ENCODE data around the gene CHN2. TPM values are rescaled to one million over a fixed set of nuclear protein-coding genes. Genes with fewer than 3 reads are reported as not detected.

The CHN2 gene
- total RNA-seq, 1 experiment from 2014 or later: 61.2 TPM

DNA sequence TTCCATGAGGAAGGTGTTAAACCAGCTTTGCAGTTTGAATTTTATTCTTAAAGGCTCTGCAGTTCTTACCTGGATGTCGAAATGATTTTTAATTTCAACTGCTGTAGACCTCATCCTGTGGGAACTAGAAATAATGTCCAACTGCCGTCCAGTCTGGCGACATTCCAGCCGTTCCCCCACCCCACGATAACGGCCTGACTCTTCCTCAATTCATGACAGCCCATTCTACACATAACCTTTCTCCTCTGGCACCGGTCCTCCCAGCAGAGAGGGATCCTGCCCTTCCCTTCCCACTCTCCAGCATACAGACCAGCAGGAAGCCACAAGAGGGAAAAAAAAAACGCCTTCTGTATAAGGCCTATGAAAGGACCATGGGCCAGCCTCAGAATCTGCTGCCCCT, 317.3 kb downstream of the CHN2 start:
- no peaks in the 10 kb centered on the region for H3K36me3 ChIP-seq (ENCODE audit: insufficient read depth, low read length, poor library complexity, severe bottlenecking)
- ChIA-PET POLR2A (ENCODE audit: low non-redundant PET) (no interaction called here), CTCF (no interaction called here)
- no peaks in the 10 kb centered on the region for H3K9me3 ChIP-seq (ENCODE audit: low read depth, low read length, poor library complexity, severe bottlenecking)
- no peak overlapping the region for H3K27ac ChIP-seq (ENCODE audit: low read depth, low read length, poor library complexity, severe bottlenecking)
- H3K27me3 ChIP-seq (replicated peaks; ENCODE audit: insufficient read depth, low read depth, low read length, poor library complexity): no peaks in the 10 kb centered on the region
- no TSS peak for BruUV-seq (replicated peaks)
- TF ChIP-seq, protein P1, sequence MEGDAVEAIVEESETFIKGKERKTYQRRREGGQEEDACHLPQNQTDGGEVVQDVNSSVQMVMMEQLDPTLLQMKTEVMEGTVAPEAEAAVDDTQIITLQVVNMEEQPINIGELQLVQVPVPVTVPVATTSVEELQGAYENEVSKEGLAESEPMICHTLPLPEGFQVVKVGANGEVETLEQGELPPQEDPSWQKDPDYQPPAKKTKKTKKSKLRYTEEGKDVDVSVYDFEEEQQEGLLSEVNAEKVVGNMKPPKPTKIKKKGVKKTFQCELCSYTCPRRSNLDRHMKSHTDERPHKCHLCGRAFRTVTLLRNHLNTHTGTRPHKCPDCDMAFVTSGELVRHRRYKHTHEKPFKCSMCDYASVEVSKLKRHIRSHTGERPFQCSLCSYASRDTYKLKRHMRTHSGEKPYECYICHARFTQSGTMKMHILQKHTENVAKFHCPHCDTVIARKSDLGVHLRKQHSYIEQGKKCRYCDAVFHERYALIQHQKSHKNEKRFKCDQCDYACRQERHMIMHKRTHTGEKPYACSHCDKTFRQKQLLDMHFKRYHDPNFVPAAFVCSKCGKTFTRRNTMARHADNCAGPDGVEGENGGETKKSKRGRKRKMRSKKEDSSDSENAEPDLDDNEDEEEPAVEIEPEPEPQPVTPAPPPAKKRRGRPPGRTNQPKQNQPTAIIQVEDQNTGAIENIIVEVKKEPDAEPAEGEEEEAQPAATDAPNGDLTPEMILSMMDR (conservative IDR thresholded peaks at IDR 0.05; ENCODE audit: low read depth, low read length): no peak
- no peak for TF ChIP-seq EZH2 (IDR thresholded peaks at IDR 0.05; ENCODE audit: borderline replicate concordance, low read depth, low read length, poor library complexity, severe bottlenecking)
- DNase-seq (ENCODE audit: low spot score): no peak
- no peak overlapping the region for H3K4me3 ChIP-seq (ENCODE audit: low read depth, low read length, poor library complexity, severe bottlenecking)
- intact Hi-C loops (cut with micrococcal nuclease; ENCODE audit: unreplicated experiment): no loop called here
- H3K4me1 ChIP-seq (ENCODE audit: insufficient read depth, low read length, poor library complexity, severe bottlenecking): no peaks in the 10 kb centered on the region

DNA sequence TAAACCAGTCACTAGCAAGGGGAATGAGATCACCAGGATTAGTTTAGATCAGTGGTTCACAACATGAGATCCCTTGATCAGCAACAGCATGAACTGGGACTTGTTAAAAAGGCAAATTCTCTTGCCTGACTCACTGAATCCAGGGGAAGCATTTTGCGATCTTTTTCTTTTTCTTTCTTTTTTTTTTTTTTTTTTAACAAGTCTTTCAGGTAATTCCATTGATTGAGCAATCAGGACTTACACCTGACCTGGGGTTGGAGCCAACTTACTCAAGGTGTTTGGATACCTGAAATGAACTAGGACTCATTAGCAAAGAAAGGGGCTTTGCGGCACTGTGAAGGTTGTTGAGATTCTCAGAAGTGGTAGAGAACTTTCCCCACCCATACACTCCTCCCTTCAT, 321.9 kb downstream of the CHN2 start:
- BruUV-seq (replicated peaks): no TSS peak
- ChIA-PET POLR2A (ENCODE audit: low non-redundant PET) (no interaction called here), CTCF (no interaction called here)
- Histone ChIP-seq H3K27me3 (replicated peaks; ENCODE audit: insufficient read depth, low read depth, low read length, poor library complexity) (no peaks in the 10 kb centered on the region), H3K36me3 (ENCODE audit: insufficient read depth, low read length, poor library complexity, severe bottlenecking) (no peaks in the 10 kb centered on the region), H3K9me3 (ENCODE audit: low read depth, low read length, poor library complexity, severe bottlenecking) (peaks cover under 1% of the 10 kb centered on the region), H3K4me1 (ENCODE audit: insufficient read depth, low read length, poor library complexity, severe bottlenecking) (no peaks in the 10 kb centered on the region), H3K4me3 (ENCODE audit: low read depth, low read length, poor library complexity, severe bottlenecking) (no peak overlapping the region), H3K27ac (ENCODE audit: low read depth, low read length, poor library complexity, severe bottlenecking) (no peak overlapping the region)
- no peak for TF ChIP-seq EZH2 (IDR thresholded peaks at IDR 0.05; ENCODE audit: borderline replicate concordance, low read depth, low read length, poor library complexity, severe bottlenecking)
- TF ChIP-seq, protein P1 (conservative IDR thresholded peaks at IDR 0.05; ENCODE audit: low read depth, low read length): no peak
- no peak for DNase-seq (ENCODE audit: low spot score)
- intact Hi-C loops (cut with micrococcal nuclease; ENCODE audit: unreplicated experiment): no loop called here

DNA sequence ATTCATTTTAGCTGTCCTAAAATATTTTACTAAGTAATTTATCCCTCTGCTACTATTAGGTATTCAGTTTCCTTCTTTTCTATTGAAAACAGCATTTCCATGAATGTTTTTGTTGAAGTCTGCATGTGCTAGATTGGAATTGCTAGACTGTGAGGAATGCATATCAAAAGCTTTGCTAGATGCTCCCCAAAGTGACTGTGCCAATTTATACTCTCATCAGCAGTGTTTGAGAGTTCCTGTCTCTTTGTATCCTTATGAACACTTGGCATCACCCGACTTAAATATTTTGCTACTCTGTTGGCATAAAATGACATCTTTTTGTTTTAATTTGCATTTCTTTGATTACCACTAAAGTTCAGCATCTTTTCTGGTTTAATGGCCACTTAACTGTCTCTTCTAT, 324.0 kb downstream of the CHN2 start:
- no peaks in the 10 kb centered on the region for H3K36me3 ChIP-seq (ENCODE audit: insufficient read depth, low read length, poor library complexity, severe bottlenecking)
- no TSS peak for BruUV-seq (replicated peaks)
- CTCF ChIA-PET: no interaction called here
- TF ChIP-seq EZH2 (IDR thresholded peaks at IDR 0.05; ENCODE audit: borderline replicate concordance, low read depth, low read length, poor library complexity, severe bottlenecking): no peak
- TF ChIP-seq, protein P1 (conservative IDR thresholded peaks at IDR 0.05; ENCODE audit: low read depth, low read length): no peak
- H3K27ac ChIP-seq (ENCODE audit: low read depth, low read length, poor library complexity, severe bottlenecking): no peak overlapping the region
- H3K27me3 ChIP-seq (replicated peaks; ENCODE audit: insufficient read depth, low read depth, low read length, poor library complexity): no peaks in the 10 kb centered on the region
- POLR2A ChIA-PET (ENCODE audit: low non-redundant PET): no interaction called here
- intact Hi-C loops (cut with micrococcal nuclease; ENCODE audit: unreplicated experiment): no loop called here
- DNase-seq (ENCODE audit: low spot score): no peak
- no peaks in the 10 kb centered on the region for H3K4me1 ChIP-seq (ENCODE audit: insufficient read depth, low read length, poor library complexity, severe bottlenecking)
- H3K9me3 ChIP-seq (ENCODE audit: low read depth, low read length, poor library complexity, severe bottlenecking): peaks cover 7% of the 10 kb centered on the region
- no peak overlapping the region for H3K4me3 ChIP-seq (ENCODE audit: low read depth, low read length, poor library complexity, severe bottlenecking)

Data from A673 (cell line).